Measurements from ENCODE around the gene TAMM41.
"Not testable (repeated sequence)": the region's sequence is repeated elsewhere in the genome, so short reads cannot be mapped to it uniquely, and the experiment has no call there.

The TAMM41 gene

GRCh38 chr3:11757929-11758328, 88.8 kb downstream of the TAMM41 start:
- no peak for DNase-seq

- DNase-seq, result no peak
Observed at GRCh38 chr3:11757441-11757875, 89.2 kb downstream of the TAMM41 start.

DNA sequence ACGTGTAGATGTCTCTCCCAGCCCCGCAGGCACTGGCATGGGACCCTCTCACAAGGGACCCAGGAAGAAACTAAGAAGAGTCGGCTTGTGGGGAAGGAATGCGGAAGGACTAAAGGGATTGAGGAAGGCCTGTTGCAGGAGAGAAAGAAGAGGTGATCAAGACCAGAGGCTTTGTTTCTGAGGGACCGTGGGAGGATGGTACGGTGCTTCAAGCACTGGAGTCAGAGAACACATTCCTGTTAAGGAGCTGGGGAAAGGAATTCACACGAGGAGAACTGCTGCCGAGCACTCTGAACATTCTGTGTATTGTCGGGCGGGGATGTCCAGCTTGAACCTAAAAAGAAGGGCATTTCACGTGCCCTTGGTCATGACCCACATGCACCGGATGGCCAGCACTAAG, 91.4 kb downstream of the TAMM41 start:
- DNase-seq, result no peak

- DNase-seq, result not testable (repeated sequence)
Observed at GRCh38 chr3:11752254-11752653, 94.4 kb downstream of the TAMM41 start.

DNA sequence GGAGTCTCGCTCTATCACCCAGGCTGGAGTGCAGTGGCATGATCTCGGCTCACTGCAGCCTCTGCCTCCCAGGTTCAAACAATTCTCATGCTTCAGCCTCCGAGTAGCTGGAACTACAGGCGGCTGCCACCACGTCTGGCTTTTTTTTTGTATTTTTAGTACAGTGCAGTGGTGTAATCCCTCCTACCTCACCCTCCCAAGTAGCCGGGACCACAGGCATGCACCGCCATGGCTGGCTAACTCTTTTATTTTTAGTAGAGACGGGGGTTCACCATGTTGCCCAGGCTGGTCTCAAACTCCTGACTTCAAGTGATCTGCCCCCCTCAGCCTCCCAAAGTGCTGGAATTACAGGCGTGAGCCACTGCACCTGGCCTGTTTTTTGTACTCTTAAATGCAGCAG, 98.4 kb downstream of the TAMM41 start:
- DNase-seq, result not testable (repeated sequence)
